Activated CD4-positive, alpha-beta T cell treated with anti-CD3 and anti-CD28 coated beads for 36 hours (primary cell): ENCODE results near the gene KCTD13. TPM values are rescaled to one million over a fixed set of nuclear protein-coding genes. Genes with fewer than 3 reads are reported as not detected.
A peak's percentile ranks its signal among the peaks of the same experiment; 100 is the strongest.

Experiments
- ATAC-seq: fragments of 200-7000 bp; cut with Tn5 transposase; one replicate; pipeline ENCODE4 v1.10.0; 2021; ENCODE audit warnings: mild to moderate bottlenecking, moderate library complexity
- CTCF ChIA-PET: fragments of 350-600 bp; sonication (Branson Sonifier 250); formaldehyde crosslinking; loops from one replicate; lab custom pipeline; 2021; ENCODE audit warnings: antibody characterized with exemption; lab: Charles Lee
- POLR2A ChIA-PET: fragments of 350-600 bp; sonication (Branson Sonifier 250); formaldehyde crosslinking; loops from one replicate; lab custom pipeline; 2021; ENCODE audit warnings: antibody characterized with exemption, inconsistent platforms; lab: Charles Lee
- DNase-seq: peaks from one replicate; pipeline ENCODE4 v3.0.0-alpha.2; 2020
- H3K27ac Mint-ChIP-seq: one replicate; pipeline ENCODE4 v1.8.0; 2021; ENCODE audit warnings: mixed read lengths
- H3K27me3 Mint-ChIP-seq: one replicate; pipeline ENCODE4 v1.8.0; 2021; ENCODE audit warnings: mixed read lengths
- H3K36me3 Mint-ChIP-seq: one replicate; pipeline ENCODE4 v1.8.0; 2021; ENCODE audit warnings: low read depth, mixed read lengths
- H3K4me1 Mint-ChIP-seq: one replicate; pipeline ENCODE4 v1.8.0; 2021; ENCODE audit warnings: mixed read lengths
- H3K4me3 Mint-ChIP-seq: one replicate; pipeline ENCODE4 v1.8.0; 2021; ENCODE audit warnings: mild to moderate bottlenecking, moderate library complexity, mixed read lengths
- H3K9me3 Mint-ChIP-seq: one replicate; pipeline ENCODE4 v1.8.0; 2021; ENCODE audit warnings: low read depth, mixed read lengths
- intact Hi-C, 2 experiments: fragments of 100-400 bp; cut with DNase I in 1 of 2; cut with micrococcal nuclease in 1 of 2; formaldehyde crosslinking; loops; one replicate each; pipeline versions ENCODE4 v1.14.2 to v1.15.1; 2022 to 2024; cut with DNase I, micrococcal nuclease
- total RNA-seq, 2 experiments: library from RNA; stranded (reverse); gene quantifications; one replicate each; pipeline ENCODE4 v1.2.3, GENCODE V29; 2021

KCTD13 gene
- total RNA-seq, 2 experiments from 2014 or later = 30.4 to 33.4 TPM

- H3K4me3 Mint-ChIP-seq = peak overlapping the region; percentile 90
- no peak for DNase-seq
- no peak for ATAC-seq
- H3K36me3 Mint-ChIP-seq = peaks cover 13% of the 10 kb centered on the region
- intact Hi-C loops = loop anchor here (1.0 to 10.0 kb wide), 19 partner anchors 14 to 913 kb away; partner anchors contain the start of genes INO80E (in 2 of the 2), KCTD13 (in 2 of the 2), PAGR1 (in 2 of the 2) and ALDOA (in 1 of the 2)
- ChIA-PET POLR2A (interaction anchor here (1.0 to 1.5 kb wide), 2 partner anchors 14 to 15 kb away, joined by 3 to 4 read pairs; no protein-coding TSS in a partner anchor), CTCF (interaction anchor here (0.6 to 2.6 kb wide), 10 partner anchors 8 to 942 kb away, joined by 3 to 12 read pairs (median 4); partner anchors contain the start of genes KCTD13 and TMEM219)
- H3K27ac Mint-ChIP-seq = peak overlapping the region; percentile 70
- no peaks in the 10 kb centered on the region for H3K9me3 Mint-ChIP-seq
- peaks cover 16% of the 10 kb centered on the region for H3K4me1 Mint-ChIP-seq
- no peaks in the 10 kb centered on the region for H3K27me3 Mint-ChIP-seq
These were observed 62.4 kb downstream of the KCTD13 start for GRCh38 chr16:29863669-29863984.

GRCh38 chr16:29862884-29863668, 63.0 kb downstream of the KCTD13 start, which contains the start of gene CDIPT:
Gene CDIPT, minus strand, starts transcription at chr16:29863226. Its CDS starts 369 bp downstream, at chr16:29862857.
- ChIA-PET POLR2A (interaction anchor here (0.5 to 1.5 kb wide), 3 partner anchors 14 to 66 kb away, joined by 3 to 4 read pairs (median 3); no protein-coding TSS in a partner anchor), CTCF (interaction anchor here (0.6 to 2.6 kb wide), 10 partner anchors 9 to 941 kb away, joined by 3 to 12 read pairs (median 4); partner anchors contain the start of genes KCTD13 and TMEM219)
- DNase-seq (peak; percentile 96), ATAC-seq (peak; percentile 99)
- Mint-ChIP-seq H3K9me3 (no peaks in the 10 kb centered on the region), H3K27me3 (no peaks in the 10 kb centered on the region), H3K36me3 (peaks cover 16% of the 10 kb centered on the region), H3K27ac (peak within 1 kb of the TSS; percentile 98), H3K4me3 (peak within 1 kb of the TSS; percentile 90), H3K4me1 (peaks cover 18% of the 10 kb centered on the region)
- intact Hi-C loops = loop anchor here (1.0 to 10.0 kb wide), 19 partner anchors 14 to 913 kb away; partner anchors contain the start of genes INO80E (in 2 of the 2), KCTD13 (in 2 of the 2), PAGR1 (in 2 of the 2) and ALDOA (in 1 of the 2)

GRCh38 chr16:29862383-29862883, 63.6 kb downstream of the KCTD13 start:
- DNase-seq (no peak), ATAC-seq (peak; percentile 1)
- Mint-ChIP-seq H3K4me1 (peaks cover 18% of the 10 kb centered on the region), H3K36me3 (peaks cover 16% of the 10 kb centered on the region), H3K9me3 (no peaks in the 10 kb centered on the region), H3K27ac (peak overlapping the region; percentile 93), H3K27me3 (no peaks in the 10 kb centered on the region), H3K4me3 (peak overlapping the region; percentile 90)
- intact Hi-C loops = loop anchor here (2.0 to 10.0 kb wide), 3 partner anchors 46 to 162 kb away; partner anchors contain the start of genes C16orf92 (in 1 of the 2) and PAGR1 (in 1 of the 2)
- POLR2A ChIA-PET = interaction anchor here (0.5 to 1.5 kb wide), 3 partner anchors 15 to 66 kb away, joined by 3 to 4 read pairs (median 3); no protein-coding TSS in a partner anchor
- CTCF ChIA-PET = interaction anchor here (2.2 to 2.6 kb wide), 2 partner anchors 14 to 55 kb away, joined by 8 to 9 read pairs; no protein-coding TSS in a partner anchor

GRCh38 chr16:29860218-29860617, 65.8 kb downstream of the KCTD13 start:
- no peak for ATAC-seq
- Mint-ChIP-seq H3K27ac (no peak overlapping the region), H3K27me3 (no peaks in the 10 kb centered on the region), H3K4me1 (peaks cover 18% of the 10 kb centered on the region), H3K4me3 (no peak overlapping the region), H3K9me3 (no peaks in the 10 kb centered on the region), H3K36me3 (peaks cover 16% of the 10 kb centered on the region)
- no peak for DNase-seq
- intact Hi-C loops = loop anchor here in 1 of 2 experiments (10.0 kb wide), 1 partner anchor 165 kb away; the partner anchor contains the start of gene C16orf92
- ChIA-PET CTCF (interaction anchor here (0.8 kb wide), 1 partner anchor 182 kb away, joined by 4 read pairs; no protein-coding TSS in a partner anchor), POLR2A (interaction anchor here (0.6 kb wide), 1 partner anchor 10 kb away, joined by 5 read pairs; no protein-coding TSS in a partner anchor)

- CTCF ChIA-PET = interaction anchor here (0.7 to 3.5 kb wide), 2 partner anchors 11 to 205 kb away, joined by 3 to 15 read pairs; no protein-coding TSS in a partner anchor
- POLR2A ChIA-PET = no interaction called here
- Mint-ChIP-seq H3K27me3 (no peaks in the 10 kb centered on the region), H3K36me3 (peaks cover 16% of the 10 kb centered on the region), H3K4me3 (no peak overlapping the region), H3K27ac (no peak overlapping the region), H3K9me3 (no peaks in the 10 kb centered on the region), H3K4me1 (peaks cover 18% of the 10 kb centered on the region)
- ATAC-seq = no peak
- intact Hi-C loops = no loop called here
- DNase-seq = no peak
These were observed 67.1 kb downstream of the KCTD13 start for GRCh38 chr16:29858974-29859373.

- POLR2A ChIA-PET = no interaction called here
These were observed 67.7 kb downstream of the KCTD13 start for GRCh38 chr16:29858149-29858849.

GRCh38 chr16:29857133-29857760, 68.8 kb downstream of the KCTD13 start:
- DNase-seq (no peak), ATAC-seq (no peak)
- Mint-ChIP-seq H3K9me3 (no peaks in the 10 kb centered on the region), H3K4me1 (peaks cover 18% of the 10 kb centered on the region), H3K27ac (no peak overlapping the region), H3K27me3 (no peaks in the 10 kb centered on the region), H3K36me3 (peaks cover 14% of the 10 kb centered on the region), H3K4me3 (no peak overlapping the region)
- POLR2A ChIA-PET = interaction anchor here (0.6 kb wide), 1 partner anchor 35 kb away, joined by 6 read pairs; no protein-coding TSS in a partner anchor
- intact Hi-C loops = no loop called here
- CTCF ChIA-PET = interaction anchor here (3.5 kb wide), 1 partner anchor 9 kb away, joined by 15 read pairs; no protein-coding TSS in a partner anchor

More at GRCh38 chr16:29858149-29858849, 67.7 kb downstream of the KCTD13 start:
- H3K9me3 Mint-ChIP-seq = no peaks in the 10 kb centered on the region
- H3K4me1 Mint-ChIP-seq = peaks cover 18% of the 10 kb centered on the region
- CTCF ChIA-PET = interaction anchor here (0.7 to 3.5 kb wide), 3 partner anchors 10 to 16 kb away, joined by 3 to 15 read pairs (median 4); no protein-coding TSS in a partner anchor
- DNase-seq = no peak
- ATAC-seq = no peak
- no peaks in the 10 kb centered on the region for H3K27me3 Mint-ChIP-seq
- intact Hi-C loops = no loop called here
- H3K4me3 Mint-ChIP-seq = no peak overlapping the region
- H3K36me3 Mint-ChIP-seq = peaks cover 16% of the 10 kb centered on the region
- H3K27ac Mint-ChIP-seq = no peak overlapping the region

Other genes with a start within 250 kb of the KCTD13 start
- gene QPRT, start 247.0 kb downstream of the KCTD13 start, total RNA-seq = 1 to 10 TPM; 5.7 to 6.8 TPM
- gene C16orf54, start 180.2 kb downstream of the KCTD13 start, total RNA-seq = 10 to 100 TPM; 21.3 to 22.0 TPM
- not detected for gene ZG16, start 148.0 kb downstream of the KCTD13 start, total RNA-seq
- 100 to 1,000 TPM; 153 to 168 TPM for gene KIF22, start 135.5 kb downstream of the KCTD13 start, total RNA-seq
- 100 to 1,000 TPM; 306 to 387 TPM for gene MAZ, start 119.7 kb downstream of the KCTD13 start, total RNA-seq
- gene PRRT2, start 114.0 kb downstream of the KCTD13 start, total RNA-seq = under 1 TPM; 0.64 to 0.93 TPM
- 10 to 100 TPM; 20.6 to 25.6 TPM for gene PAGR1, start 110.1 kb downstream of the KCTD13 start, total RNA-seq
- 100 to 1,000 TPM in 1 of 2 experiments, 10 to 100 TPM in 1; 86.2 to 101 TPM for gene MVP, start 105.8 kb downstream of the KCTD13 start, total RNA-seq
- 10 to 100 TPM; 35.1 to 50.0 TPM for gene CDIPT, start 63.0 kb downstream of the KCTD13 start, total RNA-seq
- gene SEZ6L2, start 26.7 kb downstream of the KCTD13 start, total RNA-seq = under 1 TPM; 0.27 to 0.42 TPM
- gene ASPHD1, start 25.7 kb downstream of the KCTD13 start, total RNA-seq = 1 to 10 TPM; 2.7 to 3.2 TPM
- 10 to 100 TPM; 34.6 to 42.5 TPM for gene TMEM219, start 35.9 kb upstream of the KCTD13 start, total RNA-seq
- gene TAOK2, start 47.6 kb upstream of the KCTD13 start, total RNA-seq = 10 to 100 TPM; 24.1 to 24.4 TPM
- gene HIRIP3, start 69.4 kb upstream of the KCTD13 start, total RNA-seq = 10 to 100 TPM; 25.1 to 36.8 TPM
- 100 to 1,000 TPM in 1 of 2 experiments, 10 to 100 TPM in 1; 80.1 to 106 TPM for gene INO80E, start 70.0 kb upstream of the KCTD13 start, total RNA-seq
- 1 to 10 TPM in 1 of 2 experiments, under 1 TPM in 1; 0.69 to 1.3 TPM for gene DOC2A, start 84.8 kb upstream of the KCTD13 start, total RNA-seq
- gene C16orf92, start 97.0 kb upstream of the KCTD13 start, total RNA-seq = not detected
- gene TLCD3B, start 105.0 kb upstream of the KCTD13 start, total RNA-seq = 1 to 10 TPM; 3.7 to 4.0 TPM
- gene ALDOA, start 139.5 kb upstream of the KCTD13 start, total RNA-seq = 1,000 to 10,000 TPM; 2,482 to 3,644 TPM
- 100 to 1,000 TPM; 106 to 113 TPM for gene PPP4C, start 149.8 kb upstream of the KCTD13 start, total RNA-seq
- 1 to 10 TPM; 2.7 to 3.0 TPM for gene TBX6, start 165.7 kb upstream of the KCTD13 start, total RNA-seq
- 10 to 100 TPM; 17.4 to 19.1 TPM for gene YPEL3, start 170.0 kb upstream of the KCTD13 start, total RNA-seq
- 1 to 10 TPM; 6.1 to 7.0 TPM for gene GDPD3, start 187.3 kb upstream of the KCTD13 start, total RNA-seq
- gene MAPK3, start 197.0 kb upstream of the KCTD13 start, total RNA-seq = 10 to 100 TPM; 59.0 to 81.7 TPM